ENCODE results near the gene POLR2A.
"Not testable (repeated sequence)": the region's sequence is repeated elsewhere in the genome, so short reads cannot be mapped to it uniquely, and the experiment has no call there.

POLR2A gene

GRCh38 chr17:7476494-7476893 lies 7.7 kb upstream of the POLR2A start:
- H3K27ac ChIP-seq: peak overlapping the region; percentile 33 to 100
- no peak for DNase-seq (ENCODE audit: low spot score)
- H3K4me3 ChIP-seq: peak overlapping the region; percentile 96
- TF ChIP-seq CTCF (IDR thresholded peaks at IDR 0.05): no peak

GRCh38 chr17:7476951-7477350 lies 7.2 kb upstream of the POLR2A start:
- Histone ChIP-seq H3K4me3 (peak overlapping the region; percentile 96), H3K27ac (peak overlapping the region; percentile 99 to 100)
- DNase-seq (ENCODE audit: low spot score): no peak
- TF ChIP-seq CTCF (IDR thresholded peaks at IDR 0.05): no peak

- TF ChIP-seq CTCF (IDR thresholded peaks at IDR 0.05): no peak
- Histone ChIP-seq H3K27ac (peak overlapping the region; percentile 99 to 100), H3K4me3 (peak overlapping the region; percentile 96)
- no peak for DNase-seq (ENCODE audit: low spot score)
These were observed 6.5 kb upstream of the POLR2A start for GRCh38 chr17:7477392-7478275.

- TF ChIP-seq CTCF (IDR thresholded peaks at IDR 0.05): no peak
- peak overlapping the region; percentile 99 to 100 for H3K27ac ChIP-seq
- DNase-seq (ENCODE audit: low spot score): no peak
- peak overlapping the region; percentile 96 for H3K4me3 ChIP-seq
These were observed 5.6 kb upstream of the POLR2A start for GRCh38 chr17:7478276-7479212.

- H3K4me3 ChIP-seq: peak within 1 kb of the TSS; percentile 96
- peak within 1 kb of the TSS; percentile 99 to 100 for H3K27ac ChIP-seq
- peak; percentile 83 for DNase-seq (ENCODE audit: low spot score)
- TF ChIP-seq CTCF (IDR thresholded peaks at IDR 0.05): no peak
These were observed 4.7 kb upstream of the POLR2A start, which contains the start of gene ZBTB4 for GRCh38 chr17:7479213-7480088. Gene ZBTB4 (minus strand): TSS chr17:7479631. CDS start chr17:7466801, 12,830 bp downstream.

- TF ChIP-seq CTCF (IDR thresholded peaks at IDR 0.05): no peak
- DNase-seq (ENCODE audit: low spot score): no peak
- peak overlapping the region; percentile 99 to 100 for H3K27ac ChIP-seq
- peak overlapping the region; percentile 96 for H3K4me3 ChIP-seq
These were observed 4.1 kb upstream of the POLR2A start for GRCh38 chr17:7480089-7480384.

- Histone ChIP-seq H3K4me3 (peak within 1 kb of the TSS; percentile 96), H3K27ac (peak within 1 kb of the TSS; percentile 99 to 100)
- not testable (repeated sequence) for DNase-seq (ENCODE audit: low spot score)
These were observed 2.9 kb upstream of the POLR2A start, which contains the start of gene SLC35G6 for GRCh38 chr17:7481275-7481674. Gene SLC35G6 (plus strand): TSS chr17:7481446. CDS start chr17:7481517, 71 bp downstream.

GRCh38 chr17:7481842-7482741 lies 2.1 kb upstream of the POLR2A start:
- DNase-seq (ENCODE audit: low spot score); H3K4me3 ChIP-seq: not testable (repeated sequence)
- H3K27ac ChIP-seq: peak overlapping the region; percentile 93 to 98

GRCh38 chr17:7482742-7483088 lies 1.5 kb upstream of the POLR2A start:
- DNase-seq (ENCODE audit: low spot score): not testable (repeated sequence)
- Histone ChIP-seq H3K27ac (peak overlapping the region; percentile 93 to 98), H3K4me3 (peak overlapping the region; percentile 73)

Data from coronary artery (tissue), 2 donors.